ENCODE results near the gene PHTF2. TPM values are rescaled to one million over a fixed set of nuclear protein-coding genes. Genes with fewer than 3 reads are reported as not detected.

The PHTF2 gene
- total and polyA plus RNA-seq, 2 of the 4 experiments (the other 2 are of a cell fraction): 28.3 to 69.9 TPM

DNA sequence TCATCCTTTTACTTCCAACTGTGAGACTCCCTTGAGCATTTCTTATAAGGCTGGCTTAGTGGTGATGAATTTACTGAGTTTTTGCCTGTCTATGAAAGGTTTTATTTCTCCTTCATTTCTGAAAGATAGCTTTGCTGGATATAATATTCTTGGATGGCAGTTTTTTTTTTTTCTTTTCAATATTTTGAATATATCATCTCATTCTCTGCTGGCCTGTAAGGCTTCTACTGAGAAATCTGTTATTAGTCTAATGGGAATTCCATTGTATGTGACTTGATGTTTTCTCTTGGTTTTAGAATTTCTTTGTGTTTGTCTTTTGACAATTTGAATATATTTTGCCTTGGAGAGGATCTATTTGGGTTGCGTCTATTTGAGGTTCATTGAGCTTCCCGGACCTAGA is 22.4 kb downstream of the PHTF2 start:
- Histone ChIP-seq H3K56ac (ENCODE audit: extremely low read depth, insufficient read depth, low read length) (no peak overlapping the region), H3K4me3 (ENCODE audit: insufficient read depth, low read depth, low read length) (no peak overlapping the region), H2BK15ac (ENCODE audit: low read depth, low read length) (no peak overlapping the region), H4K8ac (ENCODE audit: low read depth in 2 of 2, low read length in 2 of 2) (no peak overlapping the region), H3K9me3 (ENCODE audit: control insufficient read depth, insufficient read depth, low read length) (peaks cover 26% of the 10 kb centered on the region), H3K4me1 (ENCODE audit: control insufficient read depth, insufficient read depth, low read length) (peaks cover 4% of the 10 kb centered on the region; the same call in 1 of the 2 replicates), H4K20me1 (ENCODE audit: insufficient read depth, low read length) (no peaks in the 10 kb centered on the region), H4K5ac (ENCODE audit: low read depth, low read length) (no peak overlapping the region), H3K9ac (ENCODE audit: low read depth, low read length) (no peak overlapping the region), H3K14ac (replicated peaks; ENCODE audit: low read depth, low read length) (no peak overlapping the region), H3K9me1 (ENCODE audit: insufficient read depth, low read length) (no peaks in the 10 kb centered on the region), H3K27me3 (ENCODE audit: control insufficient read depth, insufficient read depth, low read length) (no peaks in the 10 kb centered on the region), H2AFZ (replicated peaks; ENCODE audit: low read length, poor library complexity) (no peak overlapping the region), H2BK5ac (ENCODE audit: low read depth, low read length, poor library complexity, severe bottlenecking) (no peak overlapping the region), H3K4ac (ENCODE audit: low read depth, low read length) (no peak overlapping the region), H3K23ac (ENCODE audit: low read depth, low read length) (no peak overlapping the region), H3K36me3 (ENCODE audit: control insufficient read depth, insufficient read depth, low read length) (peaks cover 5% of the 10 kb centered on the region), H2AK9ac (replicated peaks; ENCODE audit: low read depth, low read length, poor library complexity) (no peak overlapping the region), H3K79me1 (ENCODE audit: low read depth in 1 of 2, low read length in 2 of 2) (peaks cover 35 to 47% of the 10 kb centered on the region in 2 experiments), H3K4me2 (ENCODE audit: low read depth, low read length) (no peak overlapping the region), H3K27ac (ENCODE audit: insufficient read depth, low read length) (no peak overlapping the region), H3K18ac (ENCODE audit: low read depth, low read length) (no peak overlapping the region), H2AK5ac (ENCODE audit: low read depth, low read length) (no peak overlapping the region), H2BK120ac (ENCODE audit: low read depth, low read length) (no peak overlapping the region), H2BK20ac (ENCODE audit: low read depth, low read length) (no peak overlapping the region), H4K91ac (ENCODE audit: insufficient read depth, low read depth, low read length) (no peak overlapping the region)
- intact Hi-C loops (cut with micrococcal nuclease): no loop called here
- dilution Hi-C loops (cut with HindIII; ENCODE audit: low sequenced_read_pairs, unreplicated experiment): no loop called here
- BruUV-seq (replicated peaks): no TSS peak
- DNase-seq (no peak), ATAC-seq (ENCODE audit: low read depth) (no peak)
- TF ChIP-seq MXI1 (IDR thresholded peaks at IDR 0.05; ENCODE audit: borderline replicate concordance, low read depth, low read length) (no peak), MAZ (IDR thresholded peaks at IDR 0.05; ENCODE audit: borderline replicate concordance, low read depth, low read length) (no peak)
- TF ChIP-seq, protein P1, sequence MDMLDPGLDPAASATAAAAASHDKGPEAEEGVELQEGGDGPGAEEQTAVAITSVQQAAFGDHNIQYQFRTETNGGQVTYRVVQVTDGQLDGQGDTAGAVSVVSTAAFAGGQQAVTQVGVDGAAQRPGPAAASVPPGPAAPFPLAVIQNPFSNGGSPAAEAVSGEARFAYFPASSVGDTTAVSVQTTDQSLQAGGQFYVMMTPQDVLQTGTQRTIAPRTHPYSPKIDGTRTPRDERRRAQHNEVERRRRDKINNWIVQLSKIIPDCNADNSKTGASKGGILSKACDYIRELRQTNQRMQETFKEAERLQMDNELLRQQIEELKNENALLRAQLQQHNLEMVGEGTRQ (IDR thresholded peaks at IDR 0.05; ENCODE audit: low read depth, low read length): no peak
- TF ChIP-seq, protein P2, sequence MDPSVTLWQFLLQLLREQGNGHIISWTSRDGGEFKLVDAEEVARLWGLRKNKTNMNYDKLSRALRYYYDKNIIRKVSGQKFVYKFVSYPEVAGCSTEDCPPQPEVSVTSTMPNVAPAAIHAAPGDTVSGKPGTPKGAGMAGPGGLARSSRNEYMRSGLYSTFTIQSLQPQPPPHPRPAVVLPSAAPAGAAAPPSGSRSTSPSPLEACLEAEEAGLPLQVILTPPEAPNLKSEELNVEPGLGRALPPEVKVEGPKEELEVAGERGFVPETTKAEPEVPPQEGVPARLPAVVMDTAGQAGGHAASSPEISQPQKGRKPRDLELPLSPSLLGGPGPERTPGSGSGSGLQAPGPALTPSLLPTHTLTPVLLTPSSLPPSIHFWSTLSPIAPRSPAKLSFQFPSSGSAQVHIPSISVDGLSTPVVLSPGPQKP (IDR thresholded peaks at IDR 0.05; ENCODE audit: borderline replicate concordance, low read depth, low read length): no peak
- in situ Hi-C loops (cut with MboI; ENCODE audit: low sequenced_read_pairs): no loop called here
- WGBS, 2 experiments (ENCODE audit: extremely low coverage in 2 of 2, insufficient read length in 1 of 2): no CpG with 5 or more reads among the region's 2 CpGs
- POLR2A ChIA-PET (ENCODE audit: unreplicated experiment): no interaction called here
- CTCF ChIA-PET: no interaction called here

Data from IMR-90 (cell line).